Measurements from ENCODE around the gene MAP3K3. TPM values are rescaled to one million over a fixed set of nuclear protein-coding genes. Genes with fewer than 3 reads are reported as not detected.
A peak's percentile ranks its signal among the peaks of the same experiment; 100 is the strongest.

MAP3K3 gene
- total RNA-seq, 1 donor from 2014 or later = 54.6 TPM

GRCh38 chr17:63740464-63741142, 118.4 kb downstream of the MAP3K3 start:
- Mint-ChIP-seq H3K36me3 (ENCODE audit: unreplicated experiment) (no peaks in the 10 kb centered on the region), H3K4me3 (ENCODE audit: unreplicated experiment) (peak overlapping the region; percentile 94), H3K9me3 (ENCODE audit: unreplicated experiment) (peaks cover 4% of the 10 kb centered on the region), H3K4me1 (ENCODE audit: low read depth, unreplicated experiment) (peaks cover 3% of the 10 kb centered on the region), H3K27me3 (ENCODE audit: unreplicated experiment) (peaks cover 4% of the 10 kb centered on the region), H3K27ac (ENCODE audit: unreplicated experiment) (peak overlapping the region; percentile 97)
- DNase-seq = no peak
- no peak for TF ChIP-seq CTCF (IDR thresholded peaks at IDR 0.05; ENCODE audit: partially characterized antibody, unreplicated experiment)

GRCh38 chr17:63741143-63741407, 118.9 kb downstream of the MAP3K3 start:
- peaks cover 4% of the 10 kb centered on the region for H3K9me3 Mint-ChIP-seq (ENCODE audit: unreplicated experiment)
- TF ChIP-seq CTCF (IDR thresholded peaks at IDR 0.05; ENCODE audit: partially characterized antibody, unreplicated experiment) = no peak
- peaks cover 4% of the 10 kb centered on the region for H3K27me3 Mint-ChIP-seq (ENCODE audit: unreplicated experiment)
- H3K4me3 Mint-ChIP-seq (ENCODE audit: unreplicated experiment) = peak overlapping the region; percentile 94
- peaks cover 3% of the 10 kb centered on the region for H3K4me1 Mint-ChIP-seq (ENCODE audit: low read depth, unreplicated experiment)
- H3K36me3 Mint-ChIP-seq (ENCODE audit: unreplicated experiment) = no peaks in the 10 kb centered on the region
- no peak for DNase-seq
- H3K27ac Mint-ChIP-seq (ENCODE audit: unreplicated experiment) = peak overlapping the region; percentile 97

GRCh38 chr17:63741408-63742173, 119.4 kb downstream of the MAP3K3 start, which contains the start of gene STRADA:
TSS of gene STRADA (minus strand) at chr17:63741799. CDS start at chr17:63728369, 13,430 bp downstream.
- H3K27ac Mint-ChIP-seq (ENCODE audit: unreplicated experiment) = peak within 1 kb of the TSS; percentile 97
- peaks cover 4% of the 10 kb centered on the region for H3K9me3 Mint-ChIP-seq (ENCODE audit: unreplicated experiment)
- H3K4me1 Mint-ChIP-seq (ENCODE audit: low read depth, unreplicated experiment) = peaks cover 3% of the 10 kb centered on the region
- peaks cover 4% of the 10 kb centered on the region for H3K27me3 Mint-ChIP-seq (ENCODE audit: unreplicated experiment)
- peak within 1 kb of the TSS; percentile 94 for H3K4me3 Mint-ChIP-seq (ENCODE audit: unreplicated experiment)
- DNase-seq = peak; percentile 99
- no peaks in the 10 kb centered on the region for H3K36me3 Mint-ChIP-seq (ENCODE audit: unreplicated experiment)
- TF ChIP-seq CTCF (IDR thresholded peaks at IDR 0.05; ENCODE audit: partially characterized antibody, unreplicated experiment) = no peak

Other genes starting within 250 kb of the MAP3K3 start
- gene CYB561, start 176.1 kb upstream of the MAP3K3 start, total RNA-seq (ENCODE audit: unreplicated experiment) = 17.2 TPM
- gene ACE, start 145.4 kb upstream of the MAP3K3 start, total RNA-seq (ENCODE audit: unreplicated experiment) = 3.7 TPM
- 4.1 TPM for gene KCNH6, start 99.1 kb upstream of the MAP3K3 start, total RNA-seq (ENCODE audit: unreplicated experiment)
- gene DCAF7, start 71.9 kb upstream of the MAP3K3 start, total RNA-seq (ENCODE audit: unreplicated experiment) = 137 TPM
- gene TACO1, start 21.5 kb upstream of the MAP3K3 start, total RNA-seq (ENCODE audit: unreplicated experiment) = 23.2 TPM
- gene LIMD2, start 77.7 kb downstream of the MAP3K3 start, total RNA-seq (ENCODE audit: unreplicated experiment) = 311 TPM
- 58.8 TPM for gene STRADA, start 119.4 kb downstream of the MAP3K3 start, total RNA-seq (ENCODE audit: unreplicated experiment)
- gene CCDC47, start 151.2 kb downstream of the MAP3K3 start, total RNA-seq (ENCODE audit: unreplicated experiment) = 56.4 TPM
- 181 TPM for gene DDX42, start 151.8 kb downstream of the MAP3K3 start, total RNA-seq (ENCODE audit: unreplicated experiment)
- gene PSMC5, start 205.0 kb downstream of the MAP3K3 start, total RNA-seq (ENCODE audit: unreplicated experiment) = 133 TPM
- 42.0 TPM for gene FTSJ3, start 205.2 kb downstream of the MAP3K3 start, total RNA-seq (ENCODE audit: unreplicated experiment)
- 84.5 TPM for gene SMARCD2, start 220.3 kb downstream of the MAP3K3 start, total RNA-seq (ENCODE audit: unreplicated experiment)